Fibroblast of skin of left quadriceps (primary cell): ENCODE data around the gene GLRX.

Source experiments
- DNase-seq, 2 experiments: peaks; one replicate each; pipeline ENCODE4 v3.0.0-alpha.2; 2013; ENCODE audit warnings: low read depth in 2 of 2

Gene GLRX

DNA sequence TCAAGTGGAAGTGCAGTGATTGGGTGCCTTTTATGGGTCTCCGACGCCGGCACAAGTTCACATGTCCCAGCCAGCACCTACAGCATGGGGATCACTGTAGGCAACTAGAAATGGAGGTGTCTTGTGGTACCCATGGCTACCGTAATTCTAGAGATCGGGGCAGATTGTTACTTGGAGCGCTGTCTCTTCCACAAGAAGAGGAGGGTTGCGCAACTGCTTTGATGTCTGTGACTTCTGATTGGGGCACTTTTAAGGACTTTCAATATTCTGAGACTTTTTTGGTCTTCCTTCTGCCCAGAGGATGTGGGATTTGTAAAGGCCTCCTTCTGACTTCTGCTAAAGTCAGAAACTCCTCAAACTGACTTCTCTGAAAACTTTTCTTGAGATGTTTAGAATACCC lies 41.9 kb downstream of the GLRX start:
- no peak for DNase-seq

DNA sequence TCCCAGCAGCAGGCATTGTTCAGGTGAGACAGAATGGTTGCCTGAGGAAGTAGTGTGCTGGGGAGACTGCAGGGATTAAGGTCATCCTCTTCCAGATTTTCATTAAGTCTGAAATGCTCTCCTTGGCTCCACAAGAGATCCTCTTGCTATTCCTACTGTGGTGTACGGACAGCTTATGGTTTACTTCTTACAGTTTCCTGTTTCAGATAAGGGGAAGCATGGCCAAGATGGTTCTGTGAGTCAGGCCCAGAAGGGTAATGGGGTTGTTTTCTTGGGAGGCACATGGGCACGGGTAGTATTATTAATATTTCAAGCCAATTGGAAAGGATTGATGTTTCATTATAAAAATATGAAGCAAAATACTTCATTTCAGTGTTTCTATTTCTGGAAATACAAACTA lies 42.9 kb downstream of the GLRX start:
- DNase-seq = no peak

DNA sequence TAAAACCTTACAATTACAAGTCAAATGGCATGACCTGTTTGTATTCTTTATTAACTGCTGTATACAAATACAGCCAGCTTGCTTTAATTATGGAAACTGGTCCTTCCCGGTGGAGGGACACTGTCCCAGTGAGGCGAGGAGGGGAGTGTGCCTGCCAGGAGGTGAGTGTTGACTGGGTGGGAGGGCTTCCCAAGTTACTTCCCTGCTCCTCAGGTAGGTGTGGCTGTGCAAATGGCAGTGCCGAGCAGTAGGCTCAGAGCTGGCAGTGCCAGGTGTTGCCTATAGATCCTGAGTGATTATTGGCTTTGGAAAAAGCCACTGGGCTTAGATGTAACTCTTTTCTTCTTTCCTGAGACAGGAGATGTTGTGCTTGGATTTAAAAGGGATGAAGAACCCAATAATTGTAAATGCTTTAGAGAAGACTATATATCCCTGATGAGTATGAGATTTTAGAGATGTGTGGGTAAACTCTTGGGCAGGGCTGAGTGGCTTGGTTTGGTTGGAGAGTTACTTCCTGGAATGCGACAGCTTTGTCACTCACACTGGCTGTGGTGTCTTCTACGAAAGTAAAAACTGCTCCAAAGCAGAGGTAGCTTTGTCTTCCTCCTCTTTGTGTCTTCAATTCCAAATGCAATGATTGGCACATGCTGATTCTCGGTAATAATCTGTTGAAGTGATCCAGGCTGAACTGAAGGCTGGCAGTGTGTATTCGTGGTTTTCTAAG lies 43.7 kb downstream of the GLRX start:
- DNase-seq = no peak

DNA sequence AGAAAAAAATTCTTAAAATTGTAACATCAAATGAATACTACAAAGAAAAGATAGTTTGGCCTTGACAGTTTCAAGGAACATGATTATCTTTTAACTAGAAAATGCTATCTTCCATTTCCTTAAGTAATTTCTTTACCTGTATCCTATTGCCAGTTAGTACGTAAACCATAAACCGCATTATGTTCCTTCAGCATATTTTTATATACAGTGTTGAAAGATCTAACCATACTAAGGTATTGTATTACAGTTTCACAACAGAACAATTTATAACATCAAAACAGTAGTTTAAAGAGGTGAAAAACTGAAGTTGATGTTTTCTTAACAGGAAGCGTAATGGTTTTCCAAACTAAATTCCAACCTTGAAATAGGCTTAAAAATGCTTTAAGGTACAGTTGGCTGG lies 45.1 kb downstream of the GLRX start:
- no peak for DNase-seq

DNA sequence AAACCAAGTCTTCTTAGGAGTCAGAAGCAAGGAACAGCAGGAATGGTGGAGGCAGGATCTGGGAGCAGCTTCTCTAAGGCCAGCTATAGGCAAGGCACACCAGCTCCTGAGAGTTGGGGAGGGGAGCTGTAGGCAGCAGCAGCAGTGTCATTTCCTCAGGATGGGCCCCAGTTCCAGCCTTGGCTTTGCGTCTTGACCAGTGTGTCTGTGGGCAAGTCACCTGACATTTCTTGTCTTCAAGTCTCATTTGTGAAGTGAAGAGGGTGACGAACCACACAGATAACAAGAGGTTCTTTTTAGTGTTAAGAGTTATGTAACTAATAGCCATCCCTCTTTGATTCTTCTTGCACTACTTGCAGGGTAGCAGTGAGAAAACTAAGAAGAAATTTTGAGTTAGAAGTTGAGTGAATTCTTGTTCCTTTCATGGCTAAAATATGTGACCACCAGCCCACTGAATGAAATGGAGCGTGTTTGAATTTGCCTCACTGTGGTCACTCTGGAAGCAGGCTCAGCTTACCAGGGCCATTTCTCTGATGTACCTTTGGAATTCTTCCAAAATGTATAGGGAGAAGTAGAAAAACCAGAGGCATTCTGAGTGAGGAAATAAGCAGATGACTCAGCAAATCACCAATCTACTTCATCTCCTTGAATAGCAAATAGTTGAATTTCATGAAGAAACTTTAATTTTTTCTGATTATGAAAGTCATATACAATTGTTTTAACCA lies 49.0 kb downstream of the GLRX start:
- peak; percentile 78 to 80 for DNase-seq

DNA sequence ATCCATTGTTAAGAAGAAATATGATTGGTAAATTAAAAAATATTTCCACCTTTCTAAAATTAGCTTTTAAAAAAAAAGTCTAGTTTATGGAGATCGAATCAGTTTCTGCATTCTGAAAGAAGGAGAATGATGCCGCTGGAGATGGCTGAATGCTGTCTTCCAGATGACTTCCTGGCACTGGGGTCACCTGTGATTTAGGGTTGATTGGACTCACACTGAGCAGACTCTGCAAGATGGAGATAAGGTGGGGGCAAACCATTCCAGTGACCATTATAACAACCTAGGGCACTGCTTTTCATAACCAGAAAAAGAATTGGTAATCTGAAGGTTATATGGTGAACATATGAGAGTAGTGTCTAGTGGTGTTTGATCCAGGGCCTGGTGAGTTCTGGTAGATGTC lies 50.6 kb downstream of the GLRX start:
- DNase-seq = no peak

DNA sequence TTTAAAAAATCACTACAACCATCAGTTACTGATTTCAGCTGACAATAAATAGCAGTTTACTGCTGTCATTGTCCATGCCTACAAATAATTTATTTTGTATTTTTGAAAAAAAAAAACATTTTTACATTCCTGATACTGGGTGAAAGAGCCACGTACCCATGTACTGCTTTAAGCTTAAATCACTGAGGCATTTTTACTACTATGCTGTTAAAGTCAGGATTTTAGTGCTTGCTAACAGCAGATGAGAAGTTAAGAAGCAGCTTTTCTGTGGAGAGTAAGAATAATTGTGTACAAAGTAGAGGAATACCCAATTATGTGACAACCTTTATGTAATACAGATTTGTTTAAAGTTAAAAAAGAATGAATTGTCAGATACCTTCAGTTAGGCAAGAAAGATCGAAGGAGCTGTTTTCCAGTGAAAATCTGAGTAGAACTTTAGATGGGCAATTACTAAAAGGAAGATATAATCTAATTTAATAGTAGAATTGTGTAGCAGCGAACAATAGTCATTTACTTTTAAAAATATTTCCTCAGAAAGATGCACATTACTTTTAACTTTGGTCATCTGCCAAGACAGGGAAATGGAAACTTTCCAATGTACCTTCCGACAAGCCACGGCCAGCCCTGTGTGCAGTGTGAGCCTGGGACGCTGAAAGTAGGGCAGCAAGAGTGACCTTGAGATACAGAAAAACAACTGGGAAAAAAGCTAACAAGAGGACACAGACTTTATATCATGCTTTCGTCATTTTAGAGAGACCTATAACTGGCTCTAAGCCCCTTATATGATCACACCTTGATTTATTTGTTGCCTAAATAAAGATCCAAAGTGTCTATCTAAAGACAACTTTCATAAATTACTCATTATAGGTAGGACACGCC lies 51.5 kb downstream of the GLRX start:
- DNase-seq = no peak

DNA sequence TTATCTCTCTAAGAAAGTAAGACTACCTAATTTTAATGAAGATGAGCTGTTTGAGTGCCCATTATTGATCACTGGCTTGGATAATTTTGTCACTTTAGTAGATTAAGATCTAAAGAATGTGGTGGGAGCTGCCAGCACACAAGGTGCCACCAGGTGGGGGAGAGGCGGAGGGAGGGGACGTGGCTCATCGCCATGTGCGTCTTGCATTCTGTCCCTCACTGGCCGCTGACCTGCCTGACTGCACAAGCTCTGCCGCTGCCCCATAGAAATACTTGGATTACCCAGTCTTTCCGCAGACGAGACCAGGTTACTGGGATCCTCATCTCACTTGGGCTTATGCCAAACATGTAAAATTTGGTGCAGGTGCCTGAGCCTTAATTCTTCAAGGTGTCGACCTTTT lies 53.8 kb downstream of the GLRX start:
- DNase-seq = no peak

DNA sequence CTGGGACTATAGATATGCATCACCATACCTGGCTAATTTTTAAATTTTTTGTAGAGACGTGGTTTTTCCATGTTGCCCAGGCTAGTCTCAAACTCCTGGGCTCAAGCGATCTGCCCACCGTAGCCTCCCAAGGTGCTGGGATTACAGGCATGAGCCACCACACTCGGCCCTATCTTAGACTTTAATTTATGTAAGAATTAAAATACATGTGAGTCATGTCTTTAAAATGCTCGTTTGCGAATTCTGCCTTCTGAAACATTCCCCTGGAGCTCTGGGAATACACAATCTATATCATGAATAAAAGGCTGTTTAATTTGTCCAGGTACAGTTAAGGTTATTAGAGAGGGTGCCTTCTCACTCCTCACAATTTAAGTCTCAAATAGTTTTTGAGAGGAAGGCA lies 58.6 kb downstream of the GLRX start:
- no peak for DNase-seq
